ENCODE data around the gene TTC31.

TTC31 gene

GRCh38 chr2:74527741-74528140, 44.9 kb downstream of the TTC31 start:
- DNase-seq, result no peak

GRCh38 chr2:74528600-74529356, 45.9 kb downstream of the TTC31 start:
- DNase-seq, result no peak

GRCh38 chr2:74529357-74530238, 46.7 kb downstream of the TTC31 start, which contains the start of the genes AUP1 and HTRA2:
Gene AUP1 (minus strand): TSS chr2:74529706. CDS start chr2:74529629, 77 bp downstream.
Gene HTRA2 (plus strand): TSS chr2:74529933. CDS start chr2:74530007, 74 bp downstream.
- peak; percentile 97 for DNase-seq

- peak; percentile 15 for DNase-seq
Measured at GRCh38 chr2:74530239-74531187, 47.6 kb downstream of the TTC31 start.

- no peak for DNase-seq
Measured at GRCh38 chr2:74531666-74532065, 48.8 kb downstream of the TTC31 start.

- peak; percentile 40 for DNase-seq
Measured at GRCh38 chr2:74532222-74532621, 49.3 kb downstream of the TTC31 start.

GRCh38 chr2:74533464-74533863, 50.6 kb downstream of the TTC31 start:
- no peak for DNase-seq

GRCh38 chr2:74534411-74534810, 51.5 kb downstream of the TTC31 start:
- no peak for DNase-seq

GRCh38 chr2:74535440-74535965, 52.6 kb downstream of the TTC31 start:
- DNase-seq, result no peak

GRCh38 chr2:74536166-74536950, 53.5 kb downstream of the TTC31 start:
- no peak for DNase-seq

GRCh38 chr2:74537140-74537539, 54.3 kb downstream of the TTC31 start:
- DNase-seq, result no peak

GRCh38 chr2:74538881-74539339, 56.0 kb downstream of the TTC31 start:
- no peak for DNase-seq

GRCh38 chr2:74540291-74540690, 57.4 kb downstream of the TTC31 start:
- DNase-seq, result no peak

GRCh38 chr2:74542978-74543377, 60.1 kb downstream of the TTC31 start:
- no peak for DNase-seq

Data from NCI-H2227 treated with DMSO at 0.1 percent for 48 hours (cell line).